HG03571 (cell line): ENCODE measurements around the gene MRM3.
"Not testable (repeated sequence)": the region's sequence is repeated elsewhere in the genome, so short reads cannot be mapped to it uniquely, and the experiment has no call there.

Source experiments
- ATAC-seq: cut with Tn5 transposase; IDR thresholded peaks from one replicate; pipeline ENCODE4 v1.9.1; 2021; ENCODE audit not compliant: unreplicated experiment

Gene MRM3

GRCh38 chr17:781805-782731 is at the start of gene MRM3, which contains the start of gene GLOD4:
TSS of gene MRM3 (plus strand) at chr17:782353. CDS start at chr17:782379, 26 bp downstream.
TSS of gene GLOD4 (minus strand) at chr17:782280. CDS start at chr17:782255, 25 bp downstream.
- peak; percentile 85 for ATAC-seq

GRCh38 chr17:732902-733720 is 49.0 kb upstream of the MRM3 start:
- peak; percentile 35 for ATAC-seq

- no peak for ATAC-seq
These were observed 48.4 kb upstream of the MRM3 start for GRCh38 chr17:733743-734142.

GRCh38 chr17:737561-738113 is 44.5 kb upstream of the MRM3 start:
- no peak for ATAC-seq

GRCh38 chr17:740240-741017 is 41.7 kb upstream of the MRM3 start:
- no peak for ATAC-seq

GRCh38 chr17:742147-742793 is 39.9 kb upstream of the MRM3 start:
- no peak for ATAC-seq

- no peak for ATAC-seq
These were observed 39.0 kb upstream of the MRM3 start for GRCh38 chr17:743139-743538.

- ATAC-seq, result no peak
These were observed 37.2 kb upstream of the MRM3 start for GRCh38 chr17:744937-745336.

GRCh38 chr17:745406-745805 is 36.7 kb upstream of the MRM3 start:
- ATAC-seq, result no peak

- ATAC-seq, result no peak
These were observed 36.0 kb upstream of the MRM3 start for GRCh38 chr17:746181-746580.

GRCh38 chr17:746783-747629 is 35.1 kb upstream of the MRM3 start:
- ATAC-seq, result no peak

GRCh38 chr17:748604-749003 is 33.5 kb upstream of the MRM3 start:
- ATAC-seq, result not testable (repeated sequence)

- ATAC-seq, result not testable (repeated sequence)
These were observed 32.8 kb upstream of the MRM3 start for GRCh38 chr17:749359-749758.

- no peak for ATAC-seq
These were observed 31.6 kb upstream of the MRM3 start for GRCh38 chr17:750431-751037.

- peak; percentile 29 for ATAC-seq
These were observed 30.7 kb upstream of the MRM3 start for GRCh38 chr17:751269-752001.

- ATAC-seq, result peak; percentile 74
These were observed 30.0 kb upstream of the MRM3 start, which contains the start of gene GEMIN4 for GRCh38 chr17:752002-752619. TSS of gene GEMIN4 (minus strand) at chr17:752264. CDS start at chr17:752142, 122 bp downstream.

GRCh38 chr17:752620-753219 is 29.4 kb upstream of the MRM3 start:
- no peak for ATAC-seq
